ENCODE measurements around the gene ALX1. TPM values are rescaled to one million over a fixed set of nuclear protein-coding genes. Genes with fewer than 3 reads are reported as not detected.

The ALX1 gene
- total and polyA plus RNA-seq, 9 of the 15 experiments (the other 6 are each of a cell fraction or from before 2014, with no cell fraction given) = 0.09 to 0.31 (median 0.11) TPM; not detected in 2

DNA sequence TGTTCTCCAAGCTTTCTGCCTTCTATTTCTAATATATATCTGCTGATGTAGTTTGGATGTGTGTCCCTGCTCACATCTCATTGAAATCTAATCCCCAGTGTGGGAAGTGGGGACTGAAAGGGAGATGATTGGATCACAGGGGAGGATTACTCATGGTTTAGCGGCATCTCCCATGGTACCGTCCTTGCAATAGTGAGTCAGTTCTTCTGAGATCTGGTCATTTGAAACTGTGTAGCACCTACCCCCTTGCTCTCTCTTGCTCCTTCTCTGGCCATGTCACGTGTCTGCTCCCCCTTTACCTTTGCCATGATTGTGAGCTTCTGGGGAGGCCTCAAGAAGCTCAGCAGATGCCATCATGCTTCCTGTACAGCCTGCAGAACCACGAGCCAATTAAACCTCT is 26.2 kb upstream of the ALX1 start (continued):
- TF ChIP-seq MIER1 (IDR thresholded peaks at IDR 0.05; ENCODE audit: low read depth) (no peak), PCBP1 (IDR thresholded peaks at IDR 0.05; ENCODE audit: low read depth, low read length, poor library complexity, severe bottlenecking) (no peak), BRD4 (IDR thresholded peaks at IDR 0.05) (no peak), TAF7 (tag; IDR thresholded peaks at IDR 0.05) (no peak)

DNA sequence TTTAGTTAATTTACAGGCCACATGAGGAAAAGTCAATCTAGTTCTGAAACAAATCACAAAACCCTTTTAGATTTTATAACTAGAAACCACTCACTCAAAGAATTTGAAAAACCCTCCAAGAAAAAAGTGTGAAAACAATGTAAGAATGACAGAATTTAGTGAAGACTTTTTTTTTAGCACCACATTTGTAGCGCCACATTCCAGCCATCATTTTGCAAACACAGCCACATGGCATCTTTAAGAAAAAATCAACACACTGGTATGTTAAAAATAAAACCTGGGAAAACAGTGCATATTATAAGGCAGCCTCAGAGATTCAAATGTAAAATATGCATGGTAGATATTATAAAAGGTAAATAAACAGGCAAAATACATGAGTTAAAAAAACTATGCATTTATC is 22.3 kb upstream of the ALX1 start:
- H3K9me1 ChIP-seq (ENCODE audit: control insufficient read depth, insufficient read depth, low read length) = no peaks in the 10 kb centered on the region
- 0% methylated on average over 1 of the region's 1 CpG for WGBS (ENCODE audit: insufficient coverage, low coverage, missing lambda C conversion rate)
- ChIA-PET CTCF (ENCODE audit: low intra/inter-chr PET ratio) (no interaction called here), POLR2A (no interaction called here)
- intact Hi-C loops (cut with micrococcal nuclease) (no loop called here), in situ Hi-C loops (cut with MboI) (no loop called here)
- no peak overlapping the region for H2AFZ ChIP-seq (ENCODE audit: low read depth, low read length)
- no peaks in the 10 kb centered on the region for H3K36me3 ChIP-seq (ENCODE audit: control insufficient read depth, insufficient read depth, low read length)
- no peaks in the 10 kb centered on the region for H3K79me2 ChIP-seq (ENCODE audit: control insufficient read depth, insufficient read depth, low read length)
- no peaks in the 10 kb centered on the region for H3K27me3 ChIP-seq (ENCODE audit: control insufficient read depth in 2 of 2, insufficient read depth in 2 of 2, low read length in 2 of 2)
- no peak overlapping the region for H3K4me3 ChIP-seq
- H4K20me1 ChIP-seq (replicated peaks; ENCODE audit: control insufficient read depth, insufficient read depth, low read length) = no peaks in the 10 kb centered on the region
- no peak overlapping the region for H3K27ac ChIP-seq (ENCODE audit: extremely low read depth, low read depth, low read length)
- no peaks in the 10 kb centered on the region; the same call in 1 of the 2 replicates for H3K9me3 ChIP-seq (replicated peaks; ENCODE audit: control insufficient read depth, insufficient read depth, low read depth, low read length)
- DNase-seq (ENCODE audit: extremely low read depth in 1 of 4, low spot score in 3 of 4) (no peak), ATAC-seq (no peak), FAIRE-seq (no peak)
- no TSS peak for BruUV-seq (replicated peaks)
- H3K4me1 ChIP-seq (replicated peaks in 1 of 2; ENCODE audit: control insufficient read depth in 2 of 2, insufficient read depth in 2 of 2, low read length in 2 of 2) = no peaks in the 10 kb centered on the region
- no peak overlapping the region for H3K4me2 ChIP-seq (ENCODE audit: insufficient read depth, low read length)
- H3K9ac ChIP-seq (ENCODE audit: insufficient read depth in 1 of 2, low read depth in 2 of 2, low read length in 2 of 2) = no peak overlapping the region
- TF ChIP-seq, protein P1, sequence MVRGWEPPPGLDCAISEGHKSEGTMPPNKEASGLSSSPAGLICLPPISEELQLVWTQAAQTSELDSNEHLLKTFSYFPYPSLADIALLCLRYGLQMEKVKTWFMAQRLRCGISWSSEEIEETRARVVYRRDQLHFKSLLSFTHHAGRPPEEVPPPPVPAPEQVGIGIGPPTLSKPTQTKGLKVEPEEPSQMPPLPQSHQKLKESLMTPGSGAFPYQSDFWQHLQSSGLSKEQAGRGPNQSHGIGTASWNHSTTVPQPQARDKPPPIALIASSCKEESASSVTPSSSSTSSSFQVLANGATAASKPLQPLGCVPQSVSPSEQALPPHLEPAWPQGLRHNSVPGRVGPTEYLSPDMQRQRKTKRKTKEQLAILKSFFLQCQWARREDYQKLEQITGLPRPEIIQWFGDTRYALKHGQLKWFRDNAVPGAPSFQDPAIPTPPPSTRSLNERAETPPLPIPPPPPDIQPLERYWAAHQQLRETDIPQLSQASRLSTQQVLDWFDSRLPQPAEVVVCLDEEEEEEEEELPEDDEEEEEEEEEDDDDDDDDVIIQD (CRISPR knock-in tag; IDR thresholded peaks at IDR 0.05) = no peak
- TF ChIP-seq KDM2B (CRISPR knock-in tag; IDR thresholded peaks at IDR 0.05) (no peak), RBM17 (IDR thresholded peaks at IDR 0.05; ENCODE audit: borderline replicate concordance, low read depth, low read length) (no peak), HCFC1 (IDR thresholded peaks at IDR 0.05; ENCODE audit: low read depth, low read length) (no peak), RNF2 (IDR thresholded peaks at IDR 0.05) (no peak), ZC3H4 (CRISPR knock-in tag; IDR thresholded peaks at IDR 0.05; ENCODE audit: borderline replicate concordance) (no peak), TEAD4 (IDR thresholded peaks at IDR 0.05; ENCODE audit: low read length) (no peak), TEAD4 (CRISPR knock-in tag; IDR thresholded peaks at IDR 0.05; ENCODE audit: borderline replicate concordance) (no peak), PRMT5 (CRISPR knock-in tag; IDR thresholded peaks at IDR 0.05) (no peak)
- TF ChIP-seq, protein P2, sequence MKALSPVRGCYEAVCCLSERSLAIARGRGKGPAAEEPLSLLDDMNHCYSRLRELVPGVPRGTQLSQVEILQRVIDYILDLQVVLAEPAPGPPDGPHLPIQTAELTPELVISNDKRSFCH (CRISPR knock-in tag; IDR thresholded peaks at IDR 0.05) = no peak
- TF ChIP-seq, protein P2 (tag; IDR thresholded peaks at IDR 0.05) = no peak
- TF ChIP-seq, protein P3, sequence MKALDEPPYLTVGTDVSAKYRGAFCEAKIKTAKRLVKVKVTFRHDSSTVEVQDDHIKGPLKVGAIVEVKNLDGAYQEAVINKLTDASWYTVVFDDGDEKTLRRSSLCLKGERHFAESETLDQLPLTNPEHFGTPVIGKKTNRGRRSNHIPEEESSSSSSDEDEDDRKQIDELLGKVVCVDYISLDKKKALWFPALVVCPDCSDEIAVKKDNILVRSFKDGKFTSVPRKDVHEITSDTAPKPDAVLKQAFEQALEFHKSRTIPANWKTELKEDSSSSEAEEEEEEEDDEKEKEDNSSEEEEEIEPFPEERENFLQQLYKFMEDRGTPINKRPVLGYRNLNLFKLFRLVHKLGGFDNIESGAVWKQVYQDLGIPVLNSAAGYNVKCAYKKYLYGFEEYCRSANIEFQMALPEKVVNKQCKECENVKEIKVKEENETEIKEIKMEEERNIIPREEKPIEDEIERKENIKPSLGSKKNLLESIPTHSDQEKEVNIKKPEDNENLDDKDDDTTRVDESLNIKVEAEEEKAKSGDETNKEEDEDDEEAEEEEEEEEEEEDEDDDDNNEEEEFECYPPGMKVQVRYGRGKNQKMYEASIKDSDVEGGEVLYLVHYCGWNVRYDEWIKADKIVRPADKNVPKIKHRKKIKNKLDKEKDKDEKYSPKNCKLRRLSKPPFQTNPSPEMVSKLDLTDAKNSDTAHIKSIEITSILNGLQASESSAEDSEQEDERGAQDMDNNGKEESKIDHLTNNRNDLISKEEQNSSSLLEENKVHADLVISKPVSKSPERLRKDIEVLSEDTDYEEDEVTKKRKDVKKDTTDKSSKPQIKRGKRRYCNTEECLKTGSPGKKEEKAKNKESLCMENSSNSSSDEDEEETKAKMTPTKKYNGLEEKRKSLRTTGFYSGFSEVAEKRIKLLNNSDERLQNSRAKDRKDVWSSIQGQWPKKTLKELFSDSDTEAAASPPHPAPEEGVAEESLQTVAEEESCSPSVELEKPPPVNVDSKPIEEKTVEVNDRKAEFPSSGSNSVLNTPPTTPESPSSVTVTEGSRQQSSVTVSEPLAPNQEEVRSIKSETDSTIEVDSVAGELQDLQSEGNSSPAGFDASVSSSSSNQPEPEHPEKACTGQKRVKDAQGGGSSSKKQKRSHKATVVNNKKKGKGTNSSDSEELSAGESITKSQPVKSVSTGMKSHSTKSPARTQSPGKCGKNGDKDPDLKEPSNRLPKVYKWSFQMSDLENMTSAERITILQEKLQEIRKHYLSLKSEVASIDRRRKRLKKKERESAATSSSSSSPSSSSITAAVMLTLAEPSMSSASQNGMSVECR (CRISPR knock-in tag; IDR thresholded peaks at IDR 0.05) = no peak
